HG03457 (cell line): ENCODE data around the gene TXNL4B.
"Not testable (repeated sequence)": the region's sequence is repeated elsewhere in the genome, so short reads cannot be mapped to it uniquely, and the experiment has no call there.

Source experiments
- ATAC-seq: cut with Tn5 transposase; IDR thresholded peaks from one replicate; pipeline ENCODE4 v1.9.1; 2021; ENCODE audit warnings: moderate number of reproducible peaks; ENCODE audit not compliant: unreplicated experiment

Gene TXNL4B

GRCh38 chr16:72076991-72077706 is 16.3 kb downstream of the TXNL4B start:
- not testable (repeated sequence) for ATAC-seq

- ATAC-seq, result not testable (repeated sequence)
Measured at GRCh38 chr16:72075067-72075466, 18.4 kb downstream of the TXNL4B start.

- no peak for ATAC-seq
Measured at GRCh38 chr16:72073560-72074230, 19.7 kb downstream of the TXNL4B start.

DNA sequence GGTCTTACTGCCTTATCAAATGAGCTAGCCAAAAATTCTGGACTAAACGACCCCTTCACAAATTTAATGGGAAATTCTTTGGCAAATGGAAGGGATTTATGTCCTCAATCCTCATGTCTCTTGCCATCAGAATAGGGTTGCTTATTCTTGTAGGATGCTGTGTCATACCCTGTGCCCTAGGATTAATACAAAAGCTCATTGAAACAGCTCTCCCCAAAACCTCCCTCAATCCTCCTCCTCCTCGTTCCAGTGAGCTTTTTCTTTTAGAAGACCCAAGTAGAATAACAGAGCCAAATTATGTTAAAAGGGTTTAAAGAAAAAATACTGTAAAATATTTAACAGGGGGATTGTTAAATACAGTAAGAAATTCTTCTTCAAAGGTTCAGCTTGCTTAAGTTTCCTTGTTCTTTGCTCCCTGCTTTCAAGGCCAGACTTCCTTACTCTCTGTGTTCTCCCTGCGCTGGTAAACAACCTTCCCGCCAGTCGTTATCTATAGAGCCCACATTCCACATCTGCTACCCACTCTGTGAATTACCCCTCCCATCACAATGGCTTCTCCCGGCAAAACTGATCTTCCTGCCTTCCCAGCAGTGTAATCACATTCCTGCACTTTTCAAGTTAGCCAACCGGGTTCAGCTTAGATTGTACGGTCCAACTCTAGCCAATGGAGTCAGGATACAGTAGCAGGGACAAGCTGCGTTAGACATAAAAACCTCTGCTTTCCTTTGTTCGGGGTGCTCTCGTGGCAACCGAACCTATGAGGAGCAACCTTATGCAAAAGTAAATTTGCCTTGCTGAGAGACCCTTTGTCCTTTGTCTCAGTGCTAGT is 20.7 kb downstream of the TXNL4B start:
- ATAC-seq, result no peak

DNA sequence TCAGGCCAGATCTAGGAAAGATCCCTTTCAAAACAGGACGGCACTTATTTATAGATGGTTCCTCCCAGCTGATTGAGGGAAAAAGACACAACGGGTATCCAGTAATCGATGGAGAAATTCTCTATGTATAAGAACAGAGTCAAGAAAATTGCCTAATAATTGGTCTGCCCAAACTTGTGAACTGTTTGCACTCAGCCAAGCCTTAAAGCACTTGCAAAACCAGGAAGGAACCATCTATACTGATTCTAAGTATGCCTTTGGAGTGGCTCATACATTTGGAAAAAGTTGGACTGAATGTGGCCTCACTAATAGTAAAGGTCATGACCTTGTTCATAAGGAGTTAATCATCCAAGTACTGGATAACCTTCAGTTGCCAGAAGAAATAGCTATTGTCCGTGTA is 24.5 kb downstream of the TXNL4B start:
- no peak for ATAC-seq

DNA sequence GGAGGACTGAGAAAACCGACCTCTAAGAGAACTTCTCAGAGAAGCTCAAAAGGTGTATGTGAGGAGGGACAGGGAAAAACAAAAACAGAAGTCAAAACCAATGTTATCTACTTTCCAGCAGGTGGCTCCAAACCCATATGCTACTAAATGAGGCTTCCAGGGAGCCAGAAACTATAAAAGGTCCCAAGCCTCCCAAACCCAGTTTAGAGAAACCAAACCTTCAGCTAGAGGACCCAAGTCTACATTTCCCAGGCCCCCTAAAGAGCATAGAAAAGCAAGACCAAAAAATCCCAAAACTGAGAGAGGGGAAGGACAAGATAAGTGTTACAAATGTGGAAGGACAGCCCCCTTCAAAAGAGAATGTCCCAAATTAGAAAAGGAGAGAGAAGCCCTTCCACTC is 26.7 kb downstream of the TXNL4B start:
- no peak for ATAC-seq

GRCh38 chr16:72064361-72064894 is 29.0 kb downstream of the TXNL4B start:
- no peak for ATAC-seq

DNA sequence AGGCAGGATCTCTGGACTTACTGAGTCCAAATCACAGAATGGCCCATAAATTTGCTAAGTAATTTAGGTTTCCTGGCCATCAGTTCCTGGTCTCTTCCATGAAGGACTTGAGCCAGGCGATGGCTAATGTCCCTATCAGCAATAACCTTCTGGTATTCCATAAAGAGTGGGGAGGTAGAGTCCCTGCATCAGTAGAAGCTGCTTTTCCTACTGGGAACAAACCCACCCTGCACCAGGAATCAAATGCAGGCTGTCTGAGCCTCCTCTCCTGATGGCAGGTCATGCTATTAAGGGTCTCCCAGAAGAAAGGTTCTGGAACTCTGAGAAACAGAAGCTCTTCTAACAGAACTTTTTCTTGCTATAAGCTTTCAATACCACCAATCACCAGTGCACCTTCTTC is 31.9 kb downstream of the TXNL4B start:
- ATAC-seq, result no peak

- ATAC-seq, result no peak
Measured at GRCh38 chr16:72060405-72060804, 33.0 kb downstream of the TXNL4B start.

DNA sequence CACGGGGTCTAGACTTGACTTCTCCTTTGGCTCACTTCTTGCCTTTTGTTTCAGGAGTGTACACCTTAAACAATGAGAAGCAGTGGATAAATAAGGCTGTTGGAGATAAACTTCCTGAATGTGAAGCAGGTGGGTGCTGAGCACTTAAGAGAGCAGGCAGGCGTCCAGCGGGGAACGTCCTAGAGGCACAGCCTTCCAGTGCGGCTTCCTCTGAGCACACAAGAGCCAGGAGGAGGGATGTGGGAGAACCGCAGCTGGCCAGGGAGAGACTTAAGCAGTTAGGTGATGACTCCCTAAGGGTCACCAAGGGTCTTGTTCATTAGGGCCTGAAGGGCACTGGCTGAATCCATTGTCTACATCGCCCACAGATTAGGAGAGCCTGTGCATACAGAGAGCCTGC is 34.4 kb downstream of the TXNL4B start:
- ATAC-seq, result not testable (repeated sequence)

DNA sequence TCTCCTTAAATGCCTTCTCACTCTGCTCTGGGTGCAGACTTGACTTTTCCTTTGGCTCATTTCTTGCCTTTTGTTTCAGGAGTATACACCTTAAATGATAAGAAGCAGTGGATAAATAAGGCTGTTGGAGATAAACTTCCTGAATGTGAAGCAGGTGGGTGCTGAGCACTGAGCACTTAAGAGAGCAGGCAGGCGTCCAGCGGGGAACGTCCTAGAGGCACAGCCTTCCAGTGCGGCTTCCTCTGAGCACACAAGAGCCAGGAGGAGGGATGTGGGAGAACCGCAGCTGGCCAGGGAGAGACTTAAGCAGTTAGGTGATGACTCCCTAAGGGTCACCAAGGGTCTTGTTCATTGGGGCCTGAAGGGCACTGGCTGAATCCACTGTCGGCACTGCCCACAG is 36.1 kb downstream of the TXNL4B start:
- ATAC-seq, result not testable (repeated sequence)

DNA sequence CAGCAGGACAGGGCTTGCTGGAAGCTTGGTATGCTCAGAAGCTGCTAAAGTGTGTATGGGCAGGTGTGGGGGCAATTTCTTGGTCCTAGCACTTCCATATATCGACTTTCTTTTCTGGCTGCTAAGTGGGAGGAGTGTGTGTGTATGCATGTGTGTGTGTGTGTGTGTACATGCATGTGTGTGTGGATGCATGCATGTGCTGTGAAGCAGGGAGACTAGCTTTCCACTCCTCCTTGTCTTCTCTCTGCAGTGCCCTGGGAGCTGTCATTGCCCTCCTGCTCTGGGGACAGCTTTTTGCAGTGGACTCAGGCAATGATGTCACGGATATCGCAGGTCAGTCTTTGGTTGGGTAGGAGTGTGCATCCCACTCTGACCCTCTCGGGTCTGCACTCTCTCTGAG is 37.5 kb downstream of the TXNL4B start:
- ATAC-seq, result no peak

DNA sequence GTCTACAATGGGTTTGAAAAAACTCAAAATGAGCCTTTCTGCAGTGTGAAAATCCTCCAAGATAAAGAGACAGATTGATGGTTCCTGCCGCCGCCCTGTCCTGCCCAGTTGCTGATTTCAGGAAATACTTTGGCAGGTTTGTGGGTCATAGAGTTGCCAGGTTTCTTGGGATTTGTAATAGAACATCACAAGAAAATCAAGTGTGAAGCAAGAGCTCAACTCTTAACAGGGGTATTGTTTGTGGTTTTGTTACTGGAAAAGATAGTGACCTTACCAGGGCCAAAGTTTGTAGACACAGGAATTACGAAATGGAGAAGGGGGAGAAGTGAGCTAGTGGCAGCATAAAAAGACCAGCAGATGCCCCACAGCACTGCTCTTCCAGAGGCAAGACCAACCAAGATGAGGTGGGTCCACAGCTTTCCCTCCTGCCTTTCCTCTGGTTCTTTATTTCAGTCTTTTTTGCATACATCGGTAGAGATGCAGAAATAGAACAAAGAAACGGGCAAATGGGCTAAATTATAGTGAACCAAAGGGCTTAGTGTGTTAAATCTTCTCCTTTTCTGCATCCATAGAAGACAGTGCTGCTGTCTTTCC is 39.1 kb downstream of the TXNL4B start, which contains the start of gene HP:
TSS of gene HP (plus strand) at position 252 of the 594 bp plus-strand sequence. CDS start at position 400, 148 bp downstream.
- not testable (repeated sequence) for ATAC-seq

GRCh38 chr16:72051818-72052217 is 41.6 kb downstream of the TXNL4B start:
- no peak for ATAC-seq

GRCh38 chr16:72050769-72051464 is 42.5 kb downstream of the TXNL4B start:
- ATAC-seq, result no peak

DNA sequence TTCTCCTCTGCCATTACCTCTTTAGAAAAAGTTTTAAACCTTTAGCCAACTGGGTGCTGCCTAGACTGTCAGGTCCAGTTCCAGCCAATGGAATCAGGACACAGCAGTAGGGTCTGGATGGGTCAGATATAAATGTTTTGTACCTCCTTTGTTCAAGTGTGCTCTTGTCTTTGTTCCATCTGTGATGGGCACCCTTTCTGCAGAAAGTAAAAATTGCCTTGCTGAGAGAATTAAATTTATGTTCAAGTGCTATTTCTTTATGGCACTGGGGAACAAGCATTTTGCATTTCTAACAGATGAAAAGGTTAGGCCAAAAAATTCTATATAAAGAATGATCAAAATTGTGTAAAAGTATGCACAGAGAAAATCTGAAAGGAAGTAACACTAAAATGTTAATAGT is 44.3 kb downstream of the TXNL4B start:
- no peak for ATAC-seq

- no peak for ATAC-seq
Measured at GRCh38 chr16:72044825-72045359, 48.5 kb downstream of the TXNL4B start.

- ATAC-seq, result no peak
Measured at GRCh38 chr16:72044296-72044695, 49.1 kb downstream of the TXNL4B start.

DNA sequence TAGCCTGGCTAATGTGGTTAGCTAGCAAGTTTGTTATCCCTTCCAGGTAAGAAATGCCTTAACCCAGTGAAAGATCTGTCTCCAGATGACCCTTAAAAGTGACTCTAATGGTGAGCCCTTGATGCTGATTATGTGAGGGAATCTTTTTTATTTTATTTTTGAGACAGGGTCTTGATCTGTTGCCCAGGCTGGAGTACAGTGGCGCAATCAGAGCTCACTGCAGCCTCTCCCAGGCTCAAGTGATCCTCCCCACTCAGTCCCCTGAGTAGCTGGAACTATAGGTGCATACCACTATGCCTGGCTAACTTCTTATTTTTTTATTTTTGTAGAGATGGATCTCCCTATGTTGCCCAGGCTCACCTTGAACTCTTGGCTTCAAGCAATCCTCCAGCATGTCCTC is 49.9 kb downstream of the TXNL4B start:
- ATAC-seq, result no peak

GRCh38 chr16:72043058-72043457 is 50.4 kb downstream of the TXNL4B start:
- ATAC-seq, result no peak
